Smooth muscle cell (in vitro differentiated cells): ENCODE measurements around the gene AHCYL1. TPM values are rescaled to one million over a fixed set of nuclear protein-coding genes. Genes with fewer than 3 reads are reported as not detected.
A peak's percentile ranks its signal among the peaks of the same experiment; 100 is the strongest.

Experiments used
- DNase-seq: peaks from one replicate; lab custom pipeline; 2025; ENCODE audit not compliant: unreplicated experiment; lab: John Stamatoyannopoulos, UW
- H2AFZ ChIP-seq: fragments of 200-600 bp; sonication (generic); 2 replicates; pipeline ENCODE4 v1.6.0; 2016; ENCODE audit warnings: antibody characterized with exemption, low read depth, mild to moderate bottlenecking
- H3F3A ChIP-seq: fragments of 200-600 bp; sonication (generic); 2 replicates; pipeline ENCODE4 v1.6.0; 2017; ENCODE audit warnings: antibody characterized with exemption, low read depth
- H3K27ac ChIP-seq: fragments of 200-600 bp; sonication (generic); 2 replicates; pipeline ENCODE4 v1.5.1; 2016; ENCODE audit warnings: low read depth, mild to moderate bottlenecking
- H3K27me3 ChIP-seq: fragments of 200-600 bp; sonication (generic); 2 replicates; pipeline ENCODE4 v1.6.1; 2016; ENCODE audit warnings: low read depth, mild to moderate bottlenecking
- H3K36me3 ChIP-seq: fragments of 200-600 bp; sonication (generic); 2 replicates; pipeline ENCODE4 v1.5.1; 2016; ENCODE audit warnings: low read depth
- H3K4me1 ChIP-seq: fragments of 200-600 bp; sonication (generic); 2 replicates; pipeline ENCODE4 v1.5.1; 2016; ENCODE audit warnings: low read depth
- H3K4me2 ChIP-seq: fragments of 200-600 bp; sonication (generic); 2 replicates; pipeline ENCODE4 v1.6.0; 2016; ENCODE audit warnings: mild to moderate bottlenecking
- H3K4me3 ChIP-seq: fragments of 200-600 bp; sonication (generic); 2 replicates; pipeline ENCODE4 v1.5.1; 2016; ENCODE audit warnings: mild to moderate bottlenecking
- H3K79me2 ChIP-seq: fragments of 200-600 bp; sonication (generic); 2 replicates; pipeline ENCODE4 v1.6.0; 2016; ENCODE audit warnings: low read depth, mild to moderate bottlenecking
- H3K9ac ChIP-seq: fragments of 200-600 bp; sonication (generic); 2 replicates; pipeline ENCODE4 v1.6.0; 2016; ENCODE audit warnings: low read depth
- H3K9me3 ChIP-seq: fragments of 200-600 bp; sonication (generic); replicated peaks from 2 replicates; pipeline ENCODE4 v1.5.1; 2016; ENCODE audit warnings: low read depth
- H4K20me1 ChIP-seq: fragments of 200-600 bp; sonication (generic); 2 replicates; pipeline ENCODE4 v1.6.0; 2016; ENCODE audit warnings: low read depth
- WGBS: methylation state at CpG from one replicate; pipeline ENCODE4 v1.1.7; 2016; ENCODE audit warnings: low lambda C conversion rate; 5-methylcytosine and 5-hydroxymethylcytosine counted together
- polyA plus RNA-seq: library from polyadenylated mRNA; unstranded; fragments of >200 nt; fragmentation: Nextera tagmentation; extraction: Ambion mirVana; gene quantifications from 2 replicates; pipeline ENCODE4 v1.2.1, GENCODE V29; 2016
- total RNA-seq: library from RNA; depleted of rRNA; stranded (reverse); fragments of >200 nt; gene quantifications from 2 replicates; pipeline ENCODE4 v1.2.3, GENCODE V29; 2014
- TF ChIP-seq, protein P1 (sequence below): fragments of 200-600 bp; sonication (generic); IDR thresholded peaks from 2 replicates; pipeline ENCODE4 v1.5.1; 2017; ENCODE audit warnings: borderline replicate concordance, mild to moderate bottlenecking, antibody characterized with exemption; ENCODE audit not compliant: insufficient read depth, poor library complexity, severe bottlenecking

AHCYL1 gene
- total and polyA plus RNA-seq, 2 experiments from 2014 or later: 79.5 to 144 TPM

DNA sequence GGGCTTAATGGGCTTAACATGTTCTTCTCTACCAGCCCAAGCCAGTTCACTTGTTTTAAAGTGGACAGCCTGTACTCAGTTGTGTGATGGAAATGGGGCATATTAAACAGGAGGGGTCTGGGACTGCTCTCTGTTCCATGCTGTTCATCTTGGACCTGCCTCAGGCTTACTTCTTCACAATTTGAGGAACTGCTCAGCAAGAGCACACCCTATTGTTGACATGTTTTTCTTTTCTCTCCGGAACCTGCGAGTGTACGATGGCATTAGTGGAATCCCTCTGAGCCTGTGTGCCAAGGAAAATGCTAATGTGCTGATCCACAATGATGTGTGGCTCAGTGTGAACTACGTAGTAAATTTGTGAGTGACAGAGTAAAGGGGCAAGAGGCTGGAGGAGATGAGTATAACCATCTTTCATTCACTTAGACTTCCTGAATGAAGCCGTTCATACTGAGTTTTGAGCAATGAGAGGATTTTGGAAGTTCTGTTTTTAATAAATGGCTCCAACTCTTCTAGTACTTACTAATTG lies 6.9 kb downstream of the AHCYL1 start:
- H4K20me1 ChIP-seq: peaks cover 97% of the 10 kb centered on the region
- WGBS: 92% methylated on average over 5 of the region's 5 CpGs

DNA sequence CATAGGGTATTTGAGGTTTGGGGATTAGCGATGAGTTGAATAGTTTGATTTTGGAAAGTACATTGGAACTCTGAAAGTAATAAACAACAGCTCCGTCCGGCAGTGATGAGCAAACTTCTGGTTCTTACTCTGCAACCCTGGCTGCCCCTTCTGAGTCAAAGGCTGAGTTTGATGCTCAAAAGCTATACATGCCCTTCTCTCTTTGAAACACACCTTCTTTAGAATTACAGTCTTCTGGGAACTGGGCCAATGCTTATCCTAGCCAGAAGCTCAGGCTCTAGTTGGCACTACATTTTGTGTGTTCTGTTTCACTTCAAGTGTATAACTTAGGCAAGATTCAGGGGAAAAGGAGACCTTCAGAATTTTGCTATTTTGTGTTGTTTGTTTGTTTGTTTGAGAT lies 9.3 kb downstream of the AHCYL1 start:
- Histone ChIP-seq H3K27me3 (no peaks in the 10 kb centered on the region), H2AFZ (no peak overlapping the region), H3K4me2 (no peak overlapping the region), H3F3A (peaks cover 35% of the 10 kb centered on the region), H3K9me3 (no peaks in the 10 kb centered on the region), H3K4me3 (no peak overlapping the region), H3K79me2 (peaks cover 92% of the 10 kb centered on the region), H3K9ac (no peak overlapping the region), H3K36me3 (no peaks in the 10 kb centered on the region), H3K4me1 (peaks cover 17% of the 10 kb centered on the region), H3K27ac (peak overlapping the region; percentile 88), H4K20me1 (peaks cover 91% of the 10 kb centered on the region)
- WGBS: 60% methylated on average over 3 of the region's 3 CpGs
- TF ChIP-seq, protein P1, sequence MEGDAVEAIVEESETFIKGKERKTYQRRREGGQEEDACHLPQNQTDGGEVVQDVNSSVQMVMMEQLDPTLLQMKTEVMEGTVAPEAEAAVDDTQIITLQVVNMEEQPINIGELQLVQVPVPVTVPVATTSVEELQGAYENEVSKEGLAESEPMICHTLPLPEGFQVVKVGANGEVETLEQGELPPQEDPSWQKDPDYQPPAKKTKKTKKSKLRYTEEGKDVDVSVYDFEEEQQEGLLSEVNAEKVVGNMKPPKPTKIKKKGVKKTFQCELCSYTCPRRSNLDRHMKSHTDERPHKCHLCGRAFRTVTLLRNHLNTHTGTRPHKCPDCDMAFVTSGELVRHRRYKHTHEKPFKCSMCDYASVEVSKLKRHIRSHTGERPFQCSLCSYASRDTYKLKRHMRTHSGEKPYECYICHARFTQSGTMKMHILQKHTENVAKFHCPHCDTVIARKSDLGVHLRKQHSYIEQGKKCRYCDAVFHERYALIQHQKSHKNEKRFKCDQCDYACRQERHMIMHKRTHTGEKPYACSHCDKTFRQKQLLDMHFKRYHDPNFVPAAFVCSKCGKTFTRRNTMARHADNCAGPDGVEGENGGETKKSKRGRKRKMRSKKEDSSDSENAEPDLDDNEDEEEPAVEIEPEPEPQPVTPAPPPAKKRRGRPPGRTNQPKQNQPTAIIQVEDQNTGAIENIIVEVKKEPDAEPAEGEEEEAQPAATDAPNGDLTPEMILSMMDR: no peak
- DNase-seq: no peak

More for the DNA sequence above, 6.9 kb downstream of the AHCYL1 start:
- no peaks in the 10 kb centered on the region for H3K27me3 ChIP-seq
- DNase-seq: no peak
- no peaks in the 10 kb centered on the region for H3K9me3 ChIP-seq
- H3K4me2 ChIP-seq: no peak overlapping the region
- peaks cover 23% of the 10 kb centered on the region for H3F3A ChIP-seq
- no peak overlapping the region for H2AFZ ChIP-seq
- no peak overlapping the region for H3K9ac ChIP-seq
- no peak overlapping the region for H3K27ac ChIP-seq
- peaks cover 25% of the 10 kb centered on the region for H3K4me1 ChIP-seq
- peaks cover 99% of the 10 kb centered on the region for H3K79me2 ChIP-seq
- TF ChIP-seq, protein P1: no peak
- H3K36me3 ChIP-seq: no peaks in the 10 kb centered on the region
- no peak overlapping the region for H3K4me3 ChIP-seq

DNA sequence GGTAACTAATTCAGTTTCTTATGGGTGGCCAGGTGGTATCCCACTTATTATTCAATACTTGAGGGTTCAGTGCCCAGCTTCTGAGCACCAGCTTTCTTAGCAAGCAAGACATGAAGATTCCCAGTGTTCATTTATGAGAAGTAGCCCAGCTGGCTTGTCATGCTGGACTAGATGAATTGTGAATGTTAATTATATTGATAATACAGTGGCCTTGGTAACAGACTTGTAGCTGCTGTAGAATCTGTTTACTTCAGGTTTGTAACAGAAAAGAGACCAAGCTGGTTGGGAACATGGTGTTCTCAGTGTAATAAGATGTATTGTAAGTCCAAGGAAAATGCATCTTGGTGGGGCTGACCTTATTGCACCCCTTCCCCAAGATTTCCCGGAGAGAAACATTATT lies 10.1 kb downstream of the AHCYL1 start:
- Histone ChIP-seq H3K27ac (peak overlapping the region; percentile 88), H3K4me2 (no peak overlapping the region), H3K36me3 (no peaks in the 10 kb centered on the region), H3K9me3 (no peaks in the 10 kb centered on the region), H4K20me1 (peaks cover 90% of the 10 kb centered on the region), H3K79me2 (peaks cover 92% of the 10 kb centered on the region), H3K27me3 (no peaks in the 10 kb centered on the region), H2AFZ (no peak overlapping the region), H3F3A (peaks cover 42% of the 10 kb centered on the region), H3K4me1 (peaks cover 17% of the 10 kb centered on the region), H3K9ac (no peak overlapping the region), H3K4me3 (no peak overlapping the region)
- TF ChIP-seq, protein P1: no peak
- WGBS: 94% methylated on average over 1 of the region's 1 CpG
- no peak for DNase-seq

DNA sequence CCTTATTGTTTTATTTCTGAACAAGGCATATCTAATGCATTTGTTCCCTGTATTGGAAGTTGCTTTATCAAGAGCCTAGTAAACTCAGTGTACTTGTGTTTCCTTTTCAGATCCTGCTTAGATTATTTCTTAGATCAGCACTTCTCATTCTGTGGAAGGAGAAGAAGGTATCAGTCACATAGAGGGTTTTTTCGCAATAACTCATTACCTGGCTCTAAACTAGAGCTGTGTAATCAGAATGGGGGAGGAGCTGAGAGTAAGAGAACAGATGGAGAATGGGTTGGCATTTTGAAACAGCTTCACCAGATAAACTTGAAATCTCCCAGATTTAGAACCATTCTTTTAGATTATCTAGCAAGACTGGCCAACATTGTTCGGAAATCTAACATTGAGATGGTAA lies 11.0 kb downstream of the AHCYL1 start:
- H3K9me3 ChIP-seq: no peaks in the 10 kb centered on the region
- H3K79me2 ChIP-seq: peaks cover 92% of the 10 kb centered on the region
- no peaks in the 10 kb centered on the region for H3K36me3 ChIP-seq
- H3K4me3 ChIP-seq: no peak overlapping the region
- H3K4me2 ChIP-seq: peak overlapping the region; percentile 65
- peak overlapping the region; percentile 73 for H3K9ac ChIP-seq
- peaks cover 45% of the 10 kb centered on the region for H3F3A ChIP-seq
- peak overlapping the region; percentile 88 for H3K27ac ChIP-seq
- WGBS: 92% methylated on average over 2 of the region's 2 CpGs
- H3K27me3 ChIP-seq: no peaks in the 10 kb centered on the region
- H3K4me1 ChIP-seq: peaks cover 17% of the 10 kb centered on the region
- no peak overlapping the region for H2AFZ ChIP-seq
- peaks cover 81% of the 10 kb centered on the region for H4K20me1 ChIP-seq
- TF ChIP-seq, protein P1: no peak
- DNase-seq: no peak
